ENCODE data around the gene DTNB.
"Not testable (repeated sequence)": the region's sequence is repeated elsewhere in the genome, so short reads cannot be mapped to it uniquely, and the experiment has no call there.

DTNB gene

DNA sequence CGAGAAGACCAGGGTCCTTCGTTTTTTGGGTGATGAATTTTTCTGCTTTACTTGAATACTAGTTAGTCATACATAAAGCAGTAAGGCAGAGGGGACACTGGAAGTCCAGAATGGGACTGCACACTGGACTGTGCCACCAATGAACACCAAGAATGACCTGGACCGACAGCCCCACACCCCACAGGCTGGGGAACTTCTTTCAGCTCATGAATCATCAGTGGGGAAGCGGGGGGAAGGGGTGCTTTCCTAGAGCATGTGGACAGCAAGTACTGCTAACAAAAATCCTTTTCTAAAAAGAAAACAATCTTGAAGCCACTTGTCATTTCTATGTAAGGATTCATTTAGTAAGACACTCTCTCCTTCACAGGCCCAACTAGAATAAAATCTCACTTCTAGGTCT, 86.0 kb downstream of the DTNB start:
- DNase-seq (ENCODE audit: low spot score) = peak; percentile 40

DNA sequence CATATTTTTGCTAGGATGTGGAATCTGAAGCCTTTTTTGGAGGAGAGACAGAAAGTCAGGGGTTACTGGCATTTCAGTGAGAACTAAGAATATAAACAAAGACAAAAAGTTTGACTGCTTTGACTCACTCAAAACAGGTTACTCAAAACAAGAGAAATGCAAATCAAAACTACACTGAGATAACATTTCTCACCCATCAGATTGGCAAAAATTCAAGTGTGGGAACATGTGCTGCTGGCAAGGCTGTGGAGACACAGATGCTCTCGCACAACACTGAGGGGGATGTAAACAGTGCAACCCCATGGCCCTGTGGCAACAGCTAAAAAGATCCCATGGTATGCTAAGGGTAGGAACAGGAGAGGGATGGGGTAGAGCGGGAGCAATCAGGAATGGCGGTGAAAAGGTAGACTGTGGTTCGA, 86.6 kb downstream of the DTNB start:
- no peak for DNase-seq (ENCODE audit: low spot score)

DNA sequence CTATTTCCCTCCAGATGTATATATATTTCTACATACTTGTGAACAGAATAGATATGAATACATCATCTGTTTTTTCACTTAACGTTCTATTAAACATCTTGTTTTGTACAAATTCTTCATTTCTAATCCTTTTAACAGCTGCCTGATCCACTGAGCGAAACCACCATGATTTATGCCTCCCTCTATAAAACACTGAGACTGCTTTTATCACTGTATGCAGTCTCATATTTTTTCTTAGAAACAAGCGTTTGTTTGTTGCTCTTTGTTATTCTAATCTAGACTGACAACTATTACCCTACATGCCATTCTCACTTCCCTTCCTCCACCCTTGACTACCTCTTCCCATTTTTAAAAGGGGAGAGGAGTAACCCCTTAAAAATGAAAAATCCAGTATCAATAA, 88.2 kb downstream of the DTNB start:
- no peak for DNase-seq (ENCODE audit: low spot score)

DNA sequence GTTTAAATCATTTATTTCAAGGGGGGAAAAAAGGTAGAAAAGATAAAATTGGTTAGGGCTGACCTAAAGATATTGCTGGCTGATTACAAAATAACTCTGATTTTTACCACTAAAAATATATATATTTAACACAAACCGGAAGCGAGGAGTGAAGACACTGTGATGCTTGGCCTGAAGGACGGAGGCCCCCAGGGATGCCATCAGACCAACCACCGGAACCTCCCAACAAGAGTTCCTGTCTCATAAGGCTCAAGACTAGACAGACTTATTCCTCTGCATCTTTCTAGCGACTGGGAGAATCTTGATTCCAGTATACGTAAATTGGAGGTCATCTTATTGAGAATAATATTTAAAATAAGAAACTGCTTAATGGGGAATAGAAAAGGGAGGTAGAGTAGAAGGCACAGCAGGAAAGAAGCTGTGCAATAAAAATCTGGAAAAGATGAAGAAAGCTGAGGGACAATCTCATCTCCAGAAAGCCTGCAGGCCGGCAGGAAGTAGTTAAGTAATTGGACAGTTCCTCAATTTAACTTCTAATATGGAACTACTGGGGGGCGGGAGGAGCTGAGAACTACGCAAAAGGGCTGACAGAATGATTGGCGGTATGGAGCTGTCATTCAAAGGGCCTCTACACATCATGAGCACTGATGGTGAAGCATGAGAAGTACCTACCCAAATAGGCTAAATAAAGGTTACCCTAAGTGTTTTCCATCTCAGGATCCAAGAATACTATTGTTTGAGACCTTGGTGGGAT, 91.1 kb downstream of the DTNB start:
- DNase-seq (ENCODE audit: low spot score) = no peak

DNA sequence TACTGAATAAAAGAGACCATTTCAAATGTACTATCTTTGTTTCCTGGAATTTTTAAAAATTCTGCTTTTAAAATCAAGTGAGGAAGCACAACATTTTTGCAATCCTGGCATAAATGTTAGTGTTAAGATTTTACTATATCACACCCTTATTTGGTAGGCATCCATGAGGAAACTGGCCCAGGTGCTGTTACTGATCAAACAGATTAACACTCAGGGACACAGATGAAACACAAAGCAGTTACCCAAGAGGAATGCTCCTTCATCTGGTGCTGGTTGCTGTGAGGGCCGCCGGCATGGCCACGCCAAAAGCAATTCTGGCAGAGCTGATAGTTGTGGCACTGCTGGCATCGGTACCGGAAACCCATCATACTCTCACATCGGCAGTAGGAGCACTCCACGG, 96.8 kb downstream of the DTNB start:
- no peak for DNase-seq (ENCODE audit: low spot score)

DNA sequence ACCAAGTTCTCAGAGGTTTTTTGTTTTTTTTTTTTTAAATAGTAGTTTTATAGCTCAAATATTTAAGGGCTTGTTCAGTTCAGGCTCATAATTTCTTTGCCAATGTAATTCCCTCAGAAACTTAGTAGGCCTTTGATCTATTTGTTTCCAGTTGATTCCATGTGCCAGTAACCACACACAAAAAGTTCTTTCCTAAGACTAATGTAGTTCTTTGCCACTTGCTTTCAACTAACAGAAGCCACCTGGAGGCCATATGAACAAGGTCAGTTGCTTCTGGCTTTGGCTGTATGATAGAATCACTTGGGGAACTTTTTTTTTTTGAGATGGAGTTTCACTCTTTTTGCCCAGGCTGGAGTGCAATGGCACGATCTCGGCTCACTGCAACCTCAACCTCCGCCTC, 100.7 kb downstream of the DTNB start:
- no peak for DNase-seq (ENCODE audit: low spot score)

DNA sequence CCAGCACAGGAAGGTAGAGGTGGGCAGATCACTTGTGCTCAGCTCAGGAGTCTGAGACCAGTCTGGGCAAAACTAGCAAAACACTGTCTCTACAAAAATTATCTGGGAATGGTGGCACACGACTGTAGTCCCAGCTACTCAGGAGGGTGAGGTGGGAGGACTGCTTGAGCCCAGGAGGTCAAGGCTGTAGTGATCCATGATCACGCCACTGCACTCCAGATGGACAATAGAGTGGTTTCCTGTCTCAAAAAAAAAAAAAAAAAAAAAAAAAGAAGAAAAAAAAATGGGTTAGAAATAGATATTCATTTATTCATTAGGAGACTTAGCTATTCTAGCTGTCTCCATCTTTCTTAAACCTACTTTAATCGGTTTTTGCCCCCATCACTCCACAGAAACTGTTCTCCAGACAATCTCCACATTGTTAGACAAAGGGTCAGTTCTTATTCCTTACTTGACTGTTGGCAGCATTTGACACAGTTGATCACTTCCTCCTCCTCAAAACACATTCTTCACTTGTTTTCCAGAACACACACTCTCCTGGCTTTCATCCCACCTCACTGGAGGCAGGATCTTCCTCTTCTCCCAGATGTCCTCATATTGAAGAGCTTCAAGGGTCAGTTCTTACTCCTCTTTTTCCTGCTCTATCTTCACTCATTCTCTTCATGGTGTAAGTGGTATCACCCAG, 103.1 kb downstream of the DTNB start:
- no peak for DNase-seq (ENCODE audit: low spot score)

DNA sequence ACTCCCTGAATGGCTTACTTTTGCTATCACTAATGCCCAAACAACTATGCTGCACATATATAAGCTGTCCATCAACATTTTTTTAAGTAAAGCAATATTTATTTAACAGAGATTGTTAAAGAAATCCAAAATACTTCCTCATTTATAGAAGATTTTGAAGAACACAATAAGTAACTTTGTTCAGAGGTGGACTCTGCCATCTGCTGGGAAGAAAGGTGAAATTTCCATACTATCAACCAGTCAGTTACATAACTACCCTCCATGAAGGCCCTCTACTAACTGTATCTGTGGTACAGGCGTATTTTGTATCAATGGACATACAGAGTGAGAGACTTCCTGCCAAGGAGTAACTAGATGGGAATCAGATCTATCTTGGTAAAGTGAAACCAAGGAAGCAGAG, 106.0 kb downstream of the DTNB start:
- DNase-seq (ENCODE audit: low spot score) = peak; percentile 39

DNA sequence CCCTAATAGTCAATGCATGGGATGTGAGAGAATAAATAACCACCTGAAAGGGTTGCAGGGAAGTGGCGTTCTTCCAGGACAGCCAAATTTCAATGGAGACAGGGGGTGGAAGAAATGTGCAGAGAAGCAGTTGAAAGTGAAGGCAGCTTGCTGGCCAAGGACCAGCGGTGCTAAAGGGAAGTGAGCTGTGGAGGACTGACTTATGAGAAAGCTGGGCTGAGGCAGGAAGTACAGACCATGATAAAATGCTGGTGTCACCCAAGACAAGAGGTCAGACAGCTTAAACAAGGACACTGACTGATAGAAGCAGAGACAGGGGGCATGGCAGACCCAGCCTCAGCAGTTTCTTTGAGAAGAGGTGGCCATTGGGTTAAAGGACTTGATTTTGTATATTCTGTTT, 106.7 kb downstream of the DTNB start:
- DNase-seq (ENCODE audit: low spot score) = no peak

DNA sequence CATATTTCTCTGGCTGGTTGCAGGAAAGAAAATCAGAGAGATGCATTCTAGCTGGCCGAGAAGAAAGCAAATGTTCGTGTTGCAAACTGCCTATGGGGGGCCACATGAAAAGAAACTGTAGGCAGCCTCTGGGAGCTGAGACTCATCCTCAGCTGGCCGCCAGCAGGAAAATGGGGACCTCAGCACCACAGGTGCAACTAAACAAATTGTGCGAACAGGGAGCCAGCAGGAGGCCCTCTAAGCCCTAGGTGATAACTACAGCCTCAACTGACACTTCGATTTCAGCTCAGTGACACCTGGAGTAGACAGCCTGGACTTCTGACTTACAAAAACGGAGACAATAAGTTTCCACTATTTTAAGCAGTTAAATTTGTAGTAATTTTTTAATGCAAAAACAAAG, 107.3 kb downstream of the DTNB start:
- DNase-seq (ENCODE audit: low spot score) = no peak

DNA sequence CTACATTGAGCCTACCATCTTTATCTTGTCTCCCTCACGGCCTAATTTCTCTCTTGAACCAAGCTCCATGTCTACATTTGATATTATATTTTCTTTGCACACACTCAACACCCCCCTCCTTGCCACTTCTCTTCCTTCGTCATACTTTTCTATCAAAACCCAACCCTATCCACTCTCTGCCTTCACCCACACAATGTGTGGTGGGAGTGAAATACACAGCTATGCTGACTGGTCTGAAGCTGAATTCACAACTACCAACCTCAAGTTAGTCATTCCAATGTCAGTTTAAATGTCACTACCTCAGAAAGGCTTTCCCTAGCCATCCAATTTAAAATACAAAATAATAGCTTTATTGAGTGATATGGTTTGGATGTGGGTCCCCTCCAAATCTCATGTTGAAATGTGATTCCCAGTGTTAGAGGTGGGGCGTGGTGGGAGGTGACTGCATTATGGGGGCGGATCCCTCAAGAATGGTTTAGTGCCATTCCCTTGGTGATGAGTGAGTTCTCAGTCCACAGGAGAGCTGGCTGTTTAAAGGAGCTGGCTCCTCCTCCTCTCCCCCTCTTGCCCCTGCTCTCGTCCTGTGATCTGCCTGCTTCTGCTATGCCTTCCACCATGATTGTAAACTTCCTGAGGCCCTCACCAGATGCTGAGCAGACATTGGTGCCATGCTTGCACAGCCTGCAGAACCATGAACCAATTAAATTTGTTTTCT, 112.1 kb downstream of the DTNB start:
- no peak for DNase-seq (ENCODE audit: low spot score)

DNA sequence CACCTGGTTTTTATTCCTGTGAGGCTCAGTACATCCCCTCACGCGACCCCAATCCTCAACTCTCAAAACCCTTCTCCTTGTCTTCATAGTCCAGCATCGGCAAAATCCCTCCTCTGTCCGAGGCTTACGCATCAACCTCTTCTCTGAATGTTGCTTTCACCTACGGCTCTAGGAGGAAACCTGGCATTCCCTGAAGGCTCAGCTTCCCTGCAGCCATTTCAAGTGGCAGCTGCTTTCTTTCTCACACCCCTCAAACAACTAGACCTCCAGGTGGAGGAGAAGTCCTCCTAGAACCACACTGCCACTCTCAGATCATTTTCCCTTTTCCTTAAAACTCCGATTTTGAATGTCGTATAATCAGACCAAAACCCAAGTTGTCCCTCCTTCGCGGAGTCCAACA, 114.2 kb downstream of the DTNB start:
- DNase-seq (ENCODE audit: low spot score) = no peak

DNA sequence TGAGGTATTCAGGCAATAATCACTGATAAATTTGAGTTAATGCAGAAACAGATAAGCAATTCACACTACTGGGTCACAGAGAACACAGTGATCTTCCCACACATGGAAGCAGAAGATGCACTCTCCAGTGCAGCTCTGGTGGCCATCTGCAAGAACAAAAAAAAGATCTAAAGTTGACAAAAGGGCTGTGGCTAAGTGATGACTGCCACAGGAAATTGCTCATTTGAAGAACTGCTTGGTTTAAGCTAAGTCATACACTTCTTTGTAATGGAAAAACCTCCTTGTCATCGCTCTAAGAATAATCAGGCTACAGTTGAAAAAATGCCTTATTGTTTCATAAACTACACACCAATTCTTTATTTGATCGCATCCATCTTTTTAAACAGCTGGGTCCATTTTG, 115.1 kb downstream of the DTNB start:
- DNase-seq (ENCODE audit: low spot score) = peak; percentile 53

DNA sequence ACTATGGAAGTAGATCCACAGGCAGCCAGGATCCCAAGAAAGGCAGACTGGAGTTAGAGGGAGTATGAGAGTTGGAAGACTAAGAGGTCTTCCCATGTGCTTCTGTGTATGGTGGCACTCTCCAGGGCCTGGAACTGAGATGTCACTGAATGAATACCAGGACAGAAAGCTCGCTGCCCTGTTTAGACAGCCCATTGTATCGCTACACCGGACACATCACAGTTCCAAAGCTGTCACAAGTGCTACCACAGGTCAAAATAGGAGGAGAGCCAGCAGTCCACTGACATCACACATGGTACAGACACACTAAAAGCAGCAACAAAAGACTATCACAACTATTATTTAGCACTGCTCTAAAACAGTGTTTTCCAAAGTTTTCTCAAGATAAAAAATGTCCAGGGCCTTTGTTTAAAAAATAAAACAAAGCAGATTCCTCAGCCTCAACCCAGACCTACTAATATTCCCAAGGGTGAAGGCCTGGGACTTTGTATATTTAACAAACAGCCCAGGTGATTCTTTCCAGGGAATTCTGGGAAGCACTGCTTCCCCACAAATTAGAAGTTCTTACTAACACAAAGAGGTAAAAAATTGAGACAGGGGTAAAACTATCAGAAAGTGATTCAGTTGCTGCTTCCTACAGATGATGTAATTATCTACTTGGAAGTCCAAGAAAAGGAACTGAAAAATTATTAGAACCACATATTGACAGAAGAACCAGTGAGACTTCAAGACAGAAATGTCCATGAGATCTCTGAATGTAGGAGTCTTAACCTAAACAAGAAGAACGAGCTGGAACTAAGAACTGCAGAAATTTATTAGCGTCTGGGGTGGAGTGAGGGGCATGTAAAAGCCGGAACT, 116.0 kb downstream of the DTNB start:
- DNase-seq (ENCODE audit: low spot score) = no peak

DNA sequence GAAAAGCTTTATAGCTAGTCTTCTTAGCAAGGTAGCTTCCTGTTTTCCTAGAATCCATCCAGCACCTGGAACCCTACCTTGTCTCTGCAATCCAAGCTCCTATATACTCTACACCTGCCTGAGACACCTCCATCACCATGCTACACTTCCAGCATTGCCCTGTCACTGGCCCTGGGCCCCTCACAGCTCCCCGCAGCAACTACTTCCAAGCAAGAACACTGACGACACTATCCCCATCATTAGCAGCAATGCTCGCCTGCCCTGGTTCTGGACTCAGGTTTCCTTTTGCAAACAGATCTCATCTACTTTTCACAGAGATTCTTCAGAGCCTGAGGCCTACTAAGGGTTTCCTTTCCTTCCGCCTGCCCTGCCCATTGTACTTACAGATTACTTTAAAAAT, 121.1 kb downstream of the DTNB start:
- DNase-seq (ENCODE audit: low spot score) = no peak

DNA sequence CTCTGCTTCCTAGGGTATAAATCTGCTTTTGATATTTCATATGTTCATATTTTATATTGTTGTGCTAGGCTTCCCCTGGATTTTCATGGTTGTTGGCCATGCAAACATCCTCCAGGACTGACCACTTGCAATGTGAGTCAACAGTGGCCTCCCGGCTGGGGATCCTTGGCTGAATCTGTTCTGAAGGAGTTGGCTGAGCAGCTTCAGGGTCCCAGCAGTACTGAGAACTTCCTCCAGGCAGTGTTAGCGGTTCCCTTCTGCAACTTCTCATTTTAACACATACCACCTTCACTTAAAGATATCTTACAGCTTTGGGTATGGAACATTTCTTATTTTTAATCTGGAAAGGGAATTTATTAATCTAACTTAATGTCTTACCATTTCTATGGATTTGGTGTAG, 122.1 kb downstream of the DTNB start:
- no peak for DNase-seq (ENCODE audit: low spot score)

DNA sequence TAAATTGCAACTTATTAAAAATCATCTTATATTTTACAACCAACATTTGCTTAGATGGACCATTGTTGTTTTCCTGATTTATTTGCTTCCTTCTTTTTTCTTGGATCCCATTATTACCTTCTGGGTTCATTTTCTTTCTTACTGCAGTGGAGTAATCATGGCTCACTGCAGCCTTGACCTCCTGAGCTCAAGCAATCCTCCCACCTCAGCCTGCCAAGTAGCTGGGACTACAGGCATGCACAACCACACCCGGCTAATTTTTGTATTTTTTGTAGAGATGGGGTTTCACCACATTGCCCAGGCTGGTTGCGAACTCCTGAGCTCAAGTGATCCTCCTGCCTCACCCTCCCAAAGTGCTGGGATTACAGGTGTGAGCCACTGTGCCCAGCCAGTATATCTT, 123.8 kb downstream of the DTNB start:
- DNase-seq (ENCODE audit: low spot score) = not testable (repeated sequence)

DNA sequence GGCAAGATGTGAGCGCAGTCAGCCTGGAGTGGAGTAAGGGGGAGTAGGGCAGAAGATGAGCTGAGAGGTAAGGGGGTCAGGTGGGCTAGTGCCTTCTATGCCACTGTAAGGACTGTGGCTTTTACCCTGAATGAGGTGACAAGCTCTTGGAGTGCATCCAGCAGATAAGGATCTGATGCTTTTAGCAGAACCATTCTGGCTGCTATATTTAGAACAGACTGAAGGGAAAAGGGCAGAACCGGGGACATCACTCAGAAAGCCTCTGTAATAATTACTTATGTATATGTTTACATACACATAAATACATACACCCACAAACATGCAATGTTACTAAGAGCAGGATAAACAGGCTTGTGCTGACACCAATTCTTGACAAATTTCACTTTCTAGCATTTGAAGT, 124.8 kb downstream of the DTNB start:
- no peak for DNase-seq (ENCODE audit: low spot score)

DNA sequence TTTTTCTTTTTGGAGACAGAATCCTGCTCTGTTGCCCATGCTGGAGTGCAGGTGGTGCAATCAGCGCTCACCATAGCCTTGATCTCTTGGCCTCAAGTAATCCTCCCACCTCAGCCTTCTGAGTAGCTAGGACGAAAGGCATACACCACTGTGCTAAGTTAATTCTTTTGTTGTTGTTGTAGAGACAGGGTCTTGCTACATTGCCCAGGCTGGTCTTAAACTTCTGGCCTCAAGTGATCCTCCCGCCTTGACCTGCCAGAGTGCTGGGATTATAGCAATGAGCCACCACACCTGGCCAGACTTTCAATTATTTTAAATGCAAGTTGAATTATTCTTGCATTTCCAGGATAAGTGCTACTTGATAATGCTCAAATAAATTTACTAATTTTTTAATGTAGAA, 126.5 kb downstream of the DTNB start:
- no peak for DNase-seq (ENCODE audit: low spot score)

DNA sequence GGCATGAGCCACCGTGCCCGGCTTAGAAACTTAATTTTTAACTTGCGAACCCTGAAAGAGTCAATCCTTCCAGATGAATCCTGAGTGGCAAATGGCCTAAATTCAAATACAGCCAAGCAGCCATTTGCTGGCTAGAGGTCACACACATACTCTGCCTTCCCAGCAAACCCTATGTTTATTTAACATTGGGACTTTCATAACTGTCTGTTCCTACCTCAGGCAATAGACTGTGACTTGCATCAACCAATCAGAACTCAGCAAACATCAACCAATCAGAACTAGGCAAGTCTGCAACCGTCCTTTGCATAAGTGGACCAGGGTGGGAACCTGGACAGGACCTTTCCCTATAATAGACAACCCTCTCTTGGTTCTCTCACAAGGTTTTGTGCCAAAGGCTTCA, 127.5 kb downstream of the DTNB start:
- no peak for DNase-seq (ENCODE audit: low spot score)

DNA sequence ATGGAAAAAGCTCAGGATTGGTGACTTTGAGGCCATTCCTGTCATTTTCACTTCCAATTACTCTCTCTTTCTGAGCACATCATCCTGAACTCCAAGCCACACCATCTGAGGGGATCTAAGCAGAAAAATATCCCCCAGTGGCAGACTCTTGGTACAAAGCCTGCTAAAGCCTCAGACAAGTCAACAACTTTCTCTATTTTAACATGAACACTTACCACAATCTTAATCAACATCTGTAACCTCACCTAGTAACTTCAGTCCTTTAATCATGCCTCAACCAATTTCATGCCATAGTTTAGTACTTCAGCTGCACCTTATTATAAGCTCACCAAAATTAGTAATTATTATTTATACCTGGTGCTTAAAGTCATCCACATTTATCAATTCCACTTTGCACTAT, 128.9 kb downstream of the DTNB start:
- DNase-seq (ENCODE audit: low spot score) = no peak

DNA sequence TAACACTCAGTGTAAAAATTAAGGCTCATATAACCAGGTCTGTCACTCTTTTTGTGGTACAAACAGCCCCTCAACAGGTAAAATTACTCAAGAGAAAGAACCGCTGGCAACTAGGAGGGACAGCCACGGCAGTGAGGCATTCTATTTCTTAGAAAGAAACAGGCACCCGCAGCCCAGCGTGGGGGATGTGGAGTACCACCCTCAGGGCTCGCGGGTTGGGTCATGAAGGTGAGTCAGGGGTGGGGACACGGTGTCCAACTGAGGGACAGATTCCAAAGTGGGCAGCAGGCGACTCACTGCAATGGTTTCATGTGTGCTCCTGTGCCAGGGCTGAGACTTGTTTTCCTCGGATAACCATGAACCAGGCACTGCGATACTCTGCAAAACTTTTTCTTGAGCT, 129.4 kb downstream of the DTNB start:
- no peak for DNase-seq (ENCODE audit: low spot score)

Measured in AG08396 (cell line).